GM06990 (cell line): ENCODE data around the gene GNRHR.
"Not testable (repeated sequence)": the region's sequence is repeated elsewhere in the genome, so short reads cannot be mapped to it uniquely, and the experiment has no call there.

Experiments
- DNase-seq: peaks from one replicate; pipeline ENCODE4 v3.0.0-alpha.2; 2011; ENCODE audit not compliant: insufficient read length; ENCODE audit errors: extremely low read depth
- H3K27me3 ChIP-seq: replicated peaks from 2 replicates; pipeline ENCODE4 v1.6.0; 2011; ENCODE audit warnings: low read length; ENCODE audit not compliant: control insufficient read depth, insufficient read depth
- H3K36me3 ChIP-seq: 2 replicates; pipeline ENCODE4 v1.5.1; 2011; ENCODE audit warnings: low read length; ENCODE audit not compliant: control insufficient read depth, insufficient read depth
- H3K4me3 ChIP-seq: replicated peaks from 2 replicates; pipeline ENCODE4 v1.5.1; 2011; ENCODE audit warnings: low read depth, mild to moderate bottlenecking, control low read depth, low read length
- CTCF ChIP-seq: IDR thresholded peaks from 2 replicates; pipeline ENCODE4 v1.5.1; 2011; ENCODE audit warnings: low read length, control low read depth, mild to moderate bottlenecking, inconsistent platforms; ENCODE audit not compliant: insufficient read depth, poor library complexity, severe bottlenecking

Gene GNRHR

GRCh38 chr4:67713529-67714247, 40.5 kb downstream of the GNRHR start:
- H3K27me3 ChIP-seq, result no peaks in the 10 kb centered on the region
- no peak for TF ChIP-seq CTCF
- DNase-seq, result no peak
- no peak overlapping the region for H3K4me3 ChIP-seq
- peaks cover 4% of the 10 kb centered on the region for H3K36me3 ChIP-seq

GRCh38 chr4:67712650-67713528, 41.3 kb downstream of the GNRHR start:
- TF ChIP-seq CTCF, result no peak
- peaks cover 4% of the 10 kb centered on the region for H3K36me3 ChIP-seq
- no peak for DNase-seq
- no peak overlapping the region for H3K4me3 ChIP-seq
- H3K27me3 ChIP-seq, result no peaks in the 10 kb centered on the region

- no peak for TF ChIP-seq CTCF
These were observed 42.1 kb downstream of the GNRHR start for GRCh38 chr4:67712000-67712625.

GRCh38 chr4:67706682-67707081, 47.5 kb downstream of the GNRHR start:
- DNase-seq, H3K27me3 ChIP-seq, H3K4me3 ChIP-seq, H3K36me3 ChIP-seq: not testable (repeated sequence)

More at GRCh38 chr4:67712000-67712625, 42.1 kb downstream of the GNRHR start:
- no peaks in the 10 kb centered on the region for H3K27me3 ChIP-seq
- no peak for DNase-seq
- H3K36me3 ChIP-seq, result peaks cover 4% of the 10 kb centered on the region
- no peak overlapping the region for H3K4me3 ChIP-seq

GRCh38 chr4:67704843-67705242, 49.3 kb downstream of the GNRHR start:
- Histone ChIP-seq H3K27me3 (no peaks in the 10 kb centered on the region), H3K36me3 (no peaks in the 10 kb centered on the region; the same call in 1 of the 2 replicates), H3K4me3 (no peak overlapping the region)
- TF ChIP-seq CTCF, result no peak
- no peak for DNase-seq

GRCh38 chr4:67702166-67702565, 52.0 kb downstream of the GNRHR start:
- no peak for TF ChIP-seq CTCF
- Histone ChIP-seq H3K36me3 (no peaks in the 10 kb centered on the region), H3K27me3 (no peaks in the 10 kb centered on the region), H3K4me3 (peak overlapping the region; percentile 80)
- DNase-seq, result no peak
